ENCODE measurements around the gene CCR6.

DNA sequence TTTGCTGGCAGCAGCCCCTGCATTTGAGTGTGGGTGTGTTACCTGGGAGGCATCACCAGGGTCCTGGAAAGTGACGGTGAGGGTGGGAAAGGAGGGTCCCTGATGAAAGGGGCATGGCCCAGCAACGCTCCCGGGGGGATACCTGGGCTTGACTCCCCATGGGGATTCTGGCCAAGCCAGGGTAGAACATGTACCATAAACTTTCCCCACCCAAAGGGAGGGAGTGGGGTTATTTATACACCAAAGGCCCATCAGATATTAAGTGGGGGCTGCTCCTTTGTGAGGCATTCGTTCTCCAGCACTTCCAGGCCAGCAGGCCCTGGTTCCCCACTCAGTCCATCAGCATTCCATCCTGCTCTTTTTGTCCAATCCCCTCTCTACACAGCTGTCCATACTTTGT is 20.6 kb upstream of the CCR6 start:
- no peak for TF ChIP-seq EZH2 (IDR thresholded peaks at IDR 0.05; ENCODE audit: insufficient read depth, poor library complexity, severe bottlenecking)
- TF ChIP-seq EZH2phosphoT487 (IDR thresholded peaks at IDR 0.05; ENCODE audit: insufficient read depth, low read depth) = no peak

Measured in GM23248 (cell line).